Measurements from ENCODE around the gene KATNB1.
"Not testable (repeated sequence)": the region's sequence is repeated elsewhere in the genome, so short reads cannot be mapped to it uniquely, and the experiment has no call there.

The KATNB1 gene

DNA sequence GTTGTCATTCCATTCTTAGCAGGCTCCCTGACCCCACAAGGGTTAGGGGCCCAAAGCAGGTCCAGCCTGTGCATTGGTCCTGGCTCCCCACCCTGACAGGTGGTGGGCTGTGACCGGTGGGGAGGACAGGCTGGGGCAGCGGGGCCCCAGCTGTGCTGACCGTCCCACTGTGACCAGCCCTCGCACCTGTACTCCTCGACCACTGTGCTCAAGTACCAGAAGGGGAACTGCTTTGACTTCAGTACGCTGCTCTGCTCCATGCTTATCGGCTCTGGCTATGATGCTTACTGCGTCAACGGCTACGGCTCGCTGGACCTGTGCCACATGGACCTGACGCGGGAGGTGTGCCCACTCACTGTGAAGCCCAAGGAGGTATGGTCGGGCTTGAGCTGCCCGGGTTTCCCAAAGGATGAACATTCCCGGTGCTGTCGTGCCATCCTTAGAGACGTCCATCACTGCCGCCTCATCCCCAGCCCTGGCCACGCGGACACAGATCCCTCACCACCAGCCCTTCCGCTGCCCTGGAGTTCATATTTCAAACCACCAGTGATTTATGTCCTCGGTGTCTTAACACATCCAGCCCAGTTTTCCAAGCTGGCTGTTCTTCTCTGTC is 33.7 kb upstream of the KATNB1 start:
- DNase-seq = no peak

DNA sequence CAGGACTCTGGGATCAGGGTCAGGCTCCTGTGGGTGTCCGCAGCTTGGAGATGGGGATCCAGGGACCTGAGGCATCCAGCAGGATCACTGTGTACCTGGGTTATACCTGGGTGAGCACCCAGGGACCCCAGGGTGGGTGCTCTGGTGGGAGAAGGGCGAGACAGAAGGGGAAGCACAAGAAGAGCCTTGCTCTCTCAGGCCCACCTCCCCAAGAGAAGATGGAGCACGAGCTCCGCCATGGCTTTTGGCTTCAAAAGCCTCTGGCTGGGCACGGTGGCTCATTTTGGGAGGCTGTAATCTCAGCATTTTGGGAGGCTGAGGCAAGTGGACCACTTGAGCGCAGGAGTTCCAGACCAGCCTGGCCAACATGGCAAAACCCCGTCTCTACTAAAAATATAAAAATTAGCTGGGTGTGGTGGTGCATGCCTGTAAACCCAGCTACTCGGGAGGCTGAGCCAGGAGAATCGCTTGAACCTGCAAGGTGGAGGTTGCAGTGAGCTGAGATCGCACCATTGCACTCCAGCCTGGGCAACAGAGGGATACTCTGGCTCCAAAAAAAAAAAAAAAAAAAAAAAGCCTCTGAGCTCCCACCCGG is 32.1 kb upstream of the KATNB1 start:
- DNase-seq = no peak

DNA sequence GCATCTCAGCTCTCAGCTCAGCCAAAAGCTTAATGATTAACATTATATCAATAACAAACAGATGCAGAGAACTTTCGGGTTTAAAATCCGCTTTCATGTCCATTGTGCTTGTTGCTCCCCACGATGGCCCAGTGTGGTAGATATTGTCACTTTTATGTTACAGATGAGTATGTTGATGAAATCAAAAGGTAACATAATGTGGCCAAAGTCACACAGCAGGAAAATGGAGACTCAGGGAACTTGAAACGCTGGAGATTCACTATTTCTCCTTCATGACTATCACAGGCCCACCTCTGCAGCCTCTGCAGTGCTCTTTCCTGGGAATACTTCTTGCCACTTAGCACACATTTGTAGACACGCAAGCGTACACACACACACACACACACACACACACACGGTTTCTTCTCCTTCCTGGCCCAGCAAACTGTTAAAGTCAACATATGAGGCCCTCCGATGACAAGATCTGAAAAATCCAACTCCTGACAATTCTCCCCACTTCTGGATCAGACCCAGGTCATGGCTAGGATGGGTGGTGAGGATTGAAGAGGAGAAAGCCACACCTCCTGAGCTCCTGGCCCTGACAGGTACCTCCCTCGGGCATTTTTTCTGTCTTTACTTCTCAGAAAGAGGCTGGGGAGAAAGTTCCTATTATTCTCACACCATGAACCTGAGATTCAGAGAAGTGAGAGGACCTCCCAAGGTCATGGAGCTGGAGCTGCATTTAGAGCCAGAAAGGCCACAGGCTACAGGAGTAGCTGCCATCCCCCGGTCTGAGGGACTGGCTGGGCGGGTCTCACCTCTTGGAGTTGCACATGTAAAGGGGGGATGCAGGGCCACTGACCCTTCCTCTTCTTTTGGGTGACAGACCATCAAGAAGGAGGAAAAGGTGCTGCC is 31.3 kb upstream of the KATNB1 start:
- DNase-seq = no peak

DNA sequence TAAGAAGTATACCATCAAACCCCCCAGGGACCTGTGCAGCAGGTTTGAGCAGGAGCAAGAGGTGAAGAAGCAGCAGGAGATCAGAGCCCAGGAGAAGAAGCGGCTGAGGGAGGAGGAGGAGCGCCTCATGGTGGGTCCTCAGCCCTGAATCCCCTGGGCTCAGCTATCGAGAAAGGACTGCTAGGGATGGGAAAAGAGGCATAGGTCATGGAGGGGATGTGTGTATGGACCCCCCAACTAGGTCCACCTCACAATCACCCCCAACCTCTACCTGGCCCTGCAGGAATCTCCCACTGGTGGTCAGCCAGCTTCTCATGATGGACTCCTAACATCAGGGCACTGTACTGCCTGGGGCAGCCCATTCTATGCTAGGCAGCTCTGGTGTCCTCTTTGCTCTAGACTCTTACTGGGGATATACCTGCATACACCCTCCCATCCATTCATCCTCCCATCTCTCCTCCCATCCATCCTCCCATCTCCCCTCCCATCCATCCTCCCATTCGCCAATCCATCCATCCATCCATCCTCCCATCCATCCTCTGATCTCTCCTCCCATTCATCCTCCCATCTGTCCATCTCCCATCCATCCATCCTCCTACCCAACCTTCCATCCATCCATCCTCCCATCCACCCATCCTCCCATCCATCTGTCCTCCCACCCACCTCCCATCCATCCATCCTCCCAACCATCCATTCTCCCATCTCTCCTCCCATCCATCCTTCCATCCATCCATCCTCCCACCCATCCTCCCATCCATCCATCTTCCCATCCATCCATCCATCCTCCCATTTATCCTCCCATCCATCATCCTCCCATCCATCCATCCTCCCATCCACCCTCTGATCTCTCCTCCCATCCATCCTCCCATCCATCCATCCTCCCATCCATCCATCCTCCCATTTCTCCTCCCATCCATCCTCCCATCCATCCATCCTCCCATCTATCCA is 30.4 kb upstream of the KATNB1 start:
- DNase-seq = no peak

DNA sequence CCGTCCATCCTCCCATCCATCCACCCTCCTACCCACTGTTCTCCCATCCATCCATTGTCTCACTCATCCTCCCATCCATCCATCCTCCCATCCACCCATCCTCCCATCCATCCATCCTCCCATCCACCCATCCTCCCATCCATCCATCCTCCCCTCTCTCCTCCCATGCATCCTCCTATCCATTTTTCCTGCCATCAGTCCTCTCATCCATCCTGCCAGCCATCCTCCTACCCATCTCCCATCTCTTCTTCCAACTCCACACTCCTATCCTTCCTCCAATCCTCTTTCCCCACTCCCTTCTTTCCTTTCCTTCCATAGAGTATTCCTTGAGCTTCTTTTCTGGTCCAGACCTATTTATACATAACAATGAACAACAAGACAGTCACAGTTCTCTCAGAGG is 28.9 kb upstream of the KATNB1 start:
- no peak for DNase-seq

DNA sequence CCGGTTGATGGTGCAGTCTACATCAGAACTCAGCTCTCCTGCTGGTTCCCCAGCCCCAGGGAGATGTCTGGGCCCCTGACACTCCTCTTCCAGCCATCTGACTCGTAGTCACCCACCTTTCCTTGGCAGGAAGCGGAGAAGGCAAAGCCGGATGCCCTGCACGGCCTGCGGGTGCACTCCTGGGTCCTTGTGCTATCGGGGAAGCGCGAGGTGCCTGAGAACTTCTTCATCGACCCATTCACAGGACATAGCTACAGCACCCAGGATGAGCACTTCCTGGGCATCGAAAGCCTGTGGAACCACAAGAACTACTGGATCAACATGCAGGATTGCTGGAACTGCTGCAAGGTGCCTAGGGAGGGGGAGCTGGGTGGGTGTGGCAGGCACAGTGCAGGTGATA is 28.2 kb upstream of the KATNB1 start:
- DNase-seq = no peak

DNA sequence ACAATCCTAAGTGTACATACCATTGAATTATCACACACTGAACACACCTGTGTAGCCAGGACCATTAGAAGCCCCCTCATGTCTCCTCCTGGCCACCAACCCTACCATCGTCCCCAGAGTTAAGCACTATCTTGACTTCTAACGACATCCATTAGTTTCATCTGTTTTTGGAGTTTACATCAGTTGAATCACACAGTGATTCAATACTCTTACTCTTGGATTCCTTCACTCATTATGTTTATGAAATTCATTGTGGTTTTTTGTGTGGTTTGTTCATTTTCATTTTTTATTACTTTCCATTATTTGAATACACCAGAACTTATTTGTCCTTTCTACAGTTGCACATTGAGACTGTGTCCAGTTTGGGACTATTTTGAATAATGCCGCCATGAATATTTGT is 27.4 kb upstream of the KATNB1 start:
- DNase-seq = no peak

DNA sequence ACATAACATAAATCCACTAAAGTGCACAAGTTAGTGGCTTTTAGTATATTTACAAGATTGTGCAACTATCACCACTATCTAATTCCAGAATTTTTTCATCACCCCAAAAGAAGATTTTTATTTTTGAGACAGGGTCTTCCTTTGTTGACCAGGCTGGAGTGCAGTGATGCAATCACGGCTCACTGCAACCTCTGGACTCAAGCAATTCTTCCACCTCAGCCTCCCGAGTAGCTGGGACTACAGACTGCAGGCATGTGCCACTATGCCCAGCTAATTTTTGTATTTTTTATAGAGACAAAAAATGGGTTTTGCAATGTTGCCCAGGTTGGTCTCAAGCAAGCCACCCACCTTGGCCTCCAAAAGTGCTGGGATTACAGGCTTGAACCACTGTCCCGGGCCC is 25.9 kb upstream of the KATNB1 start:
- DNase-seq = no peak

DNA sequence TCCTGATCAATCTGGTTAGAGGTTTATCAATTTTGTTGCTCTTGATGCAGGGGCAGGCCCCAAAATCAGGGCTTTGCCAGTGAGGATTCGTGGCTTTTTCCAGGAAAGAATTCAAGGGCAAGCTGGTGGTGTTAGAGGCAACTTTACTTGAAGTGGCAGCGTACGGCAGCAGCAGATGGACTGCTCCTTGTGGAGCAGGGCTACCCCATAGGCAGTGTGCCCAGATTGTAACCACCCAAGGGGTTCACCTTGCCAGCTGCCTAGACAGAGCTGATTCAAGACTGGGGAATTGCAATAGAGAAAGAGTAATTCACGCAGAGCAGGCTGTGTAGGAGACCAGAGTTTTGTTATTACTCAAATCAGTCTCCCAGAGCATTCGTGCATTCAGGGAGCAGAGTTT is 24.2 kb upstream of the KATNB1 start:
- DNase-seq = no peak

DNA sequence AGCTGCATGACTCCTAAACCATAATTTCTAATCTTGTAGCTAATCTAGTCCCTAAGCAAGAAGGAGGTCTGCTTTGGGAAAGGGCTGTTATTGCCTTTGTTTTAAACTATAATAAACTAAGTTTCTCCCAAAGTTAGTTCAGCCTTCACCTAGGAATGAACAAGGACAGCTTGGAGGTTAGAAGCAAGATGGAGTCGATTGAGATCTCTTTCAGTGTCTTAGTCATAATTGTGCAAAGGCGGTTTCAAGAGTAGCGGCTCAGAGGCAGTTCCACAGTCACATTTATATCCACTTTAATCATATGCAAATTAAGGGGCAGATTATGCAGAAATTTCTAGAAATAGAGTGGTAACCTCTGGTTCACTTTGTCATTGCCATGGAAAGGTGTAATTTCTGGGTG is 23.6 kb upstream of the KATNB1 start:
- DNase-seq = no peak

DNA sequence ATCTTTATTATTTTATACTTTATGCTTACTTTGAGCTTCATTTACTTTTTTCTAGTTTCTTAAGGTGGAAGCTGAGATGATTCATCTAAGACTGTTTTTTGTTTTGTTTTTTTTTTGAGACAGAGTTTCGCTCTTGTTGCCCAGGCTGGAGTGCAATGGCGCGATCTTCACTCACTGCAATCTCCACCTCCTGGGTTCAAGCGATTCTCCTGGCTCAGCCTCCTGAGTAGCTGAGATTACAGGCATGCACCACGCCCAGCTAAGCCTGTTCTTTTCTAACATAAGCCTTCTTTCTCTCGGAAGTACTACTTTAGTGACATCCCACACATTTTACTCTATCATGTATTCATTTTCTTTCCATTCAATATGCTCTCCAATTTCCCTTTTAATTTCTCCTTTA is 23.0 kb upstream of the KATNB1 start:
- not testable (repeated sequence) for DNase-seq

DNA sequence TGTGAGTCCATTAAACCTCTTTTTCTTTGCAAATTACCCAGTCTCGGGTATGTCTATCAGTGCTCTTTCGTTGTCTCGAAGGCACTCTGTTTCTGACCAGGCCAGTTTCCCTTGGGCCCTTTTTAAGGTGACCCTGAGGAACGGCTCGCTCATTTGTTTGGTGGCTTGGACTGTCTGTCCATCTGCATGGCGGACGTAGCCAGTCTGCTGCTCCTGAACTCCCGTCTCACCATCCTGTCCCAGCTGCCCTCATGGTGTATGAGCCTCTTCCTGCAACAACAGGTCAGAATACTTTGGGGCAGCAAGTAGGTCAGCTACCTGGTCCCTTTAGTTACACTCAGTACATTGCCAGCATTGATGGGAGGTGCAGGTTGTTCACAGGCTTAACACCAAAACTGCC is 22.0 kb upstream of the KATNB1 start:
- DNase-seq = no peak

DNA sequence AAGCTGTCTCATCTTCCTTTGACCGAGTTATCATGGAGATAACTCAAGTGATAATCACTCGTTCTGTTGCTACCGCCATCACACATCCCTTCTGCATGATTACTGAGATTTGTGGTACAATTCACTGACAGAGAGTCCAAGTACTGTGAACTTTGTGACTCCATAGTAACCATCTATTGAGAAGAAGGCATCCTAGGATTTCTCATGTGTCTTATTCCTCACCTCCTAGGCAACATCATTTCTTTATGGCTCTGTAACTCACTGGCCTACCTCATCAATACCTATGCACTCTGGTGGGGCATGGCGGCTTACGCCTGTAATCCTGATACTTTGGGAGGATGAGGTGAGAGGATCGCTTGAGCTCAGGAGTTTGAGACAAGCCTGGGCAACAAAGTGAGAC is 21.5 kb upstream of the KATNB1 start:
- no peak for DNase-seq

DNA sequence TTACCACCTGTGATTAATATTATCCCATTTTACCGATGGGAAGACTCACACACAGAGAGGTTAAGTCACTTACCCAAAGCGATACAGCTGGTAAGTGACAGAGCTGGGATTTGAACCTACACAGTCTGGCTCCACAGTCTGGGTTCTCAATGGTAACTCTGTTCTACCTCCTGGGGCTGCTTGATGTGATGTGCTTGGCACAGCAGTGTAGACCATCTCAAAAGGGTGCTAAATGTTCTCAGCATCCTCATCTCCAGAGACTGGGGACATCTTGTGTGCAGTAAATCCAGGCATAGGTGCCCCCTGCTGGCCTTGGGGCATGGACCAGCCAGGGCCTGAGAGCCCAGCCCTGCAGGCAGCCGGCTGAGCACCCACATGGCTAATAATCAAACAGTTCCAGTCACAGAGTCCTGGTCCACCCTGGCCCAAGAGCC is 15.4 kb upstream of the KATNB1 start:
- DNase-seq = peak; percentile 70 to 81

DNA sequence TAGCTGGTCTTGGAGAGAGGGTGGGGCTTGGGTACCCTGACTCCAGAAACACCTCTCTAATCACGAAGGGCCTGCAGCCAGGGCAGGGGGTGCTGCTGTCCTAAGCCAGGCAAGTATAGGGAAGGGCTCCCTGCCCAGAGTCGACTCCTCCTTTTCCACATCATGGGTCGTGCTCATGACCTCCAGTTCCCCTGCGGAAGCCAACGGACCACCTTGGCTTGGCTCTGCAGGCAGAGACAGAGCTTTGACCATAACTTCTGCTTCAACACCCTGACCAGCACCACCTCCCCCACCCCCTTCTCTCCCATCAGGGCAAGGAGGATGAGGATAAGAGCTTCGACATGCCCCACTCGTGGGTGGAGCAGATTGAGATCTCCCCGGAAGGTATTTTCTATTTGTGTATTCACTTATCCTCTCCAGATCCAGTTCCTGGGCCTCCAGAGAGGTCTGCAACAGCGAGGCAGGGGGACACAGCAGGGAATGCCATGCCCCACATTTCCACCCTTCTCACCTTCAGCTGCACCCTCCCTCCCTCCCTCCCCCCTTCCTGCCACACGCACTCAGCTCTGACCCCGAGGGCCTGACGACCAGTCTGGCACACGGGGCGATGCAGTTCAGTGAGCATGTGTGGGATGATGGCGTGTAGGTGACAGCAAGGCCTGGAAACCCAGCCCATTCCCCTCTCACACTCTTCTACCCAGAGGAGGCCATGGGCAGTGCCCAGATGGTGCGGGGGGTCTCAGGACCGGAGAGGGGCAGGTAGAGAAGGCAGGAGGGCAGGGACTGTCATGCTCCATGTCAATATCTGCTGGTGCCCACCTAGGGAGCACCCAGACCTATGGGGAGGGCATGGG is 14.0 kb upstream of the KATNB1 start:
- no peak for DNase-seq

DNA sequence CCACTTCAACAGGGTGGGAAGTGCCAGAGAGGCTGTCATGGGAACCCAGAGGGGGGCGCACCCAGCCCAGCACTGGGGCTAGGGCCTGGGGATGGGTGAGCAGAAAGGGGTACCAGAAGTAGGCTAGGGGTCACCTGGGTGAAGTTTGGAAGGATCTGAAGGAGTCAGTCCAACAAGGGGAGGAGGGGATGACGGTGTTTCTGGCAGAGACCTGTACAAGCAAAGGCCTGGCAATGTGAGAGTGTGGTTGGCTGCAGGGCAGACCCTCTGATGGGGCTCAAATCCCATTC is 13.4 kb upstream of the KATNB1 start:
- DNase-seq = no peak

DNA sequence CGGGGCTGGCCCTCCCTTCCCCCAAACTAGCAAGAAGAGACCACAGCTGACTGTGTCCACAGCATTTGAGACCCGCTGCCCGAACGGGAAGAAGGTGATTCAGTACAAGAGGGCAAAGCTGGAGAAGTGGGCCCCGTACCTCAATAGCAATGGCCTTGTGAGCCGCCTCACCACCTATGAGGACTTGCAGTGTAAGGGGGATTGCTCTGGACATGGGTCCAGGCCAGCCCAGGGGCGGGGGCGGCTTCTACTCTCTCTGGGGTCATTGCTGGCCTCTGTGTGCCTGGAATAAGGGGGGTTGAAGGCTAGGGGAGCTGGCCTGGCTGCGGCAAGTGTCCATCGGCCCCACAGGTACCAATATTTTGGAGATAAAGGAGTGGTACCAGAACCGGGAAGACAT is 12.9 kb upstream of the KATNB1 start:
- DNase-seq = no peak

DNA sequence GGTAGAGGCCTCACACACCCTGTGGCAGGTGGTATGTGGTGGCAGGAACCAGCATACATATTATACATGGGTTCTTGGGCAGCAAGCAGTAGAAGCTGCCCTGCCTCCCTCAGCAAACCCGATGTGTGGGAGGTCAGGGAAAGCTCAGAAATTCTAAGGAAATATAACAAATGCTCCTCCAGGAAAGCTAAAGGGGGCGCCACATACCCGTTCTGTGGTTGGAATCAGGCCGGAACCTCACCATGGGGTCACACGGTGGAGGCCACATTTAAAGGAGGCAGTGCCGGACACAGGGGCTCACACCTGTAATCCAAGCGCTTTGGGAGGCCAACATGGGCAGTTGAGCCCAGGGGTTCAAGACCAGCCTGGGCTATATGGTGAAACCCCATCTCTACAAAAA is 12.4 kb upstream of the KATNB1 start:
- DNase-seq = peak in 1 of 2 donors; percentile 15

DNA sequence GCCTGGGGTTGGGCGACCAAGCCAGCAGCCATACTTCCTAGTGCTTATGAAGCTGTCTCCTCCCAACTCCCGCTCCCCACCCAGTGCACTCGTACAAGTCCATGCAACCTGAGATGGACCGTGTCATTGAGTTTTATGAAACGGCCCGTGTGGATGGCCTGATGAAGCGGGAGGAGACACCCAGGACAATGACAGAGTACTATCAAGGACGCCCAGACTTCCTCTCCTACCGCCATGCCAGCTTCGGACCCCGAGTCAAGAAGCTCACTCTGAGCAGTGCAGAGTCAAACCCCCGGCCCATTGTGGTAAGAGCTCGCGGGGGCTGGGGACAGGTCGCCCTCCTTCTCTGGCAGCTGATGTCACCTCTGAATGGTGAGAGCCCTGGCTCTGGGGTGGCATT is 11.0 kb upstream of the KATNB1 start:
- no peak for DNase-seq

DNA sequence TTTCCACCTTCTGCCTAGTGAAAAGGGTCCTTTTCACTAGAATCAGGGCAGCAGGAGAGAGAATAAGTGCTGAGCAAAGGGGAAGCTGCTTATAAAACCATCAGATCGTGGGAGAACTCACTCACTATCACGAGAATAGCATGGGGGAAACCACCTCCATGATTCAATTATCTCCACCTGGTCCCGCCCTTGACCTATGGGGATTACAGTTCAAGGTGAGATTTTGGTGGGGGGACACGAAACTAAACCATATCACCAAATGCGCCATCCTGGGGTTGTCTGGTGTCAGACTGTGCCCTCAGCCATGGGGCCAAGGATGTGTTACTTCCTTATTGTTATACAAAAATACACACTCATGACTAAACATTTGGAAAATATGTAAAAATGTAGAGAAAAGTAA is 10.4 kb upstream of the KATNB1 start:
- peak; percentile 9 to 32 for DNase-seq

DNA sequence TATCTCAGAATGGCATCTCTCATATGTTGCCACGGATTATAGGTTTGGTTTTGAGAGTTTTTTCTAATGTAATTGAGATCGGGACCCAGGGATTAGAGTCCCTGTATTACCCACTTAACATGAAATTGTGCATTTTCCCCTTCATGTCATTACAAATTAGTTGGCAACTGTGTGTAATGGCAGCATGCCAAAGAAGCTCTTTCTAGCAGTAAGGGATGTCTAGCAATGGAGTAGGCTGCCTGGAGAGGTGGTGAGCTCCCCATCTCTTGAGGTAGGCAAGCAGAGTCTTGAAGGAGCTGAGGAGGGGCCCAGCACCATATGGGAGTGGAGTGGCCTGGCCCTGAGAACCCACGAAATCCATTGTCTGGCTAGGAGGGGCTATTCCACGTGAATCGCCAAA is 10.0 kb upstream of the KATNB1 start:
- DNase-seq = no peak

DNA sequence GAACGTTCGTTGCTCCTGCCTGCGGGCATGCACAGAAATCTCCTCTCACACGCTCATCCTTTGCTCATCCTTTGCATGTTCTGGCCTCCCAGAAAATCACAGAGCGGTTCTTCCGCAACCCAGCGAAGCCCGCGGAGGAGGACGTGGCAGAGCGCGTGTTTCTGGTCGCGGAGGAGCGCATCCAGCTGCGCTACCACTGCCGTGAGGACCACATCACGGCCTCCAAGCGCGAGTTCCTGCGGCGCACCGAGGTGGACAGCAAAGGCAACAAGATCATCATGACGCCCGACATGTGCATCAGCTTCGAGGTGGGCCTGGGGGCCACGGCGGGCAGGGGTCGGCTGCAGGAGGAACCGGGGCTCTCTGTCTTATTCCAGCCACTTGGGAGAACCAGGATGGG is 9.6 kb upstream of the KATNB1 start:
- no peak for DNase-seq

All from inflammatory macrophage (primary cell).